A673 (cell line): Measurements from ENCODE around the gene ERBIN.

Experiments
- EZH2 ChIP-seq: fragments of 200-600 bp; sonication (generic); IDR thresholded peaks from 2 replicates; pipeline ENCODE4 v1.6.1; 2017; ENCODE audit warnings: borderline replicate concordance, low read depth, mild to moderate bottlenecking, mixed read lengths, antibody characterized with exemption, low read length; ENCODE audit not compliant: poor library complexity, severe bottlenecking
- TF ChIP-seq, protein P1 (sequence below): fragments of 300-800, 200-600 bp; sonication (generic); conservative IDR thresholded peaks from 2 replicates; pipeline ENCODE4 v1.5.1; 2017; ENCODE audit warnings: low read depth, mild to moderate bottlenecking, antibody characterized with exemption, low read length, moderate library complexity, mixed read lengths

DNA sequence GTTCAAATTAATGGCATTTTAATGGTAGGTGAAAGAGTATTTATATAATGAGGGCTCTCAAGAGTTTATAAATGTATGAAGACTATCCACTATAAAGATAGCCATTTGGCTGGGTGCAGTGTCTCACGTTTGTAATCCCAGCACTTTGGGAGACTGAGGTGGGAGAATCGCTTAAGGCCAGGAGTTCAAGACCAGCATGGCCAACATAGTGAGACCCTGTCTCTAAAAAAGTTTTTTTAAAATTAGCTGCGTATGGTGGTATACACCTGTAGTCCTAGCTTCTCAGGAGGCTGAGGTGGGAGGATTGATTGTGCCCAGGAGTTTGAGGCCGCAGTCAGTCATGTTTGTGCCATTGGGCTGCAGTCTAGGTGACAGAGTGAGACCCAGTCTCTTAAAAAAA, 61.6 kb downstream of the ERBIN start:
- TF ChIP-seq EZH2, result no peak
- TF ChIP-seq, protein P1, sequence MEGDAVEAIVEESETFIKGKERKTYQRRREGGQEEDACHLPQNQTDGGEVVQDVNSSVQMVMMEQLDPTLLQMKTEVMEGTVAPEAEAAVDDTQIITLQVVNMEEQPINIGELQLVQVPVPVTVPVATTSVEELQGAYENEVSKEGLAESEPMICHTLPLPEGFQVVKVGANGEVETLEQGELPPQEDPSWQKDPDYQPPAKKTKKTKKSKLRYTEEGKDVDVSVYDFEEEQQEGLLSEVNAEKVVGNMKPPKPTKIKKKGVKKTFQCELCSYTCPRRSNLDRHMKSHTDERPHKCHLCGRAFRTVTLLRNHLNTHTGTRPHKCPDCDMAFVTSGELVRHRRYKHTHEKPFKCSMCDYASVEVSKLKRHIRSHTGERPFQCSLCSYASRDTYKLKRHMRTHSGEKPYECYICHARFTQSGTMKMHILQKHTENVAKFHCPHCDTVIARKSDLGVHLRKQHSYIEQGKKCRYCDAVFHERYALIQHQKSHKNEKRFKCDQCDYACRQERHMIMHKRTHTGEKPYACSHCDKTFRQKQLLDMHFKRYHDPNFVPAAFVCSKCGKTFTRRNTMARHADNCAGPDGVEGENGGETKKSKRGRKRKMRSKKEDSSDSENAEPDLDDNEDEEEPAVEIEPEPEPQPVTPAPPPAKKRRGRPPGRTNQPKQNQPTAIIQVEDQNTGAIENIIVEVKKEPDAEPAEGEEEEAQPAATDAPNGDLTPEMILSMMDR, result no peak
